Loucy (cell line): ENCODE results near the gene CEP63.

Experiments used
- H2AFZ ChIP-seq: fragments of 200-600 bp; sonication (generic); 2 replicates; pipeline ENCODE4 v1.6.0; 2016; ENCODE audit warnings: antibody characterized with exemption, mild to moderate bottlenecking, low read length, moderate library complexity
- H3F3A ChIP-seq: fragments of 200-600 bp; 2 replicates; pipeline ENCODE4 v1.6.0; 2016; ENCODE audit warnings: antibody characterized with exemption, low read depth, mild to moderate bottlenecking
- H3K27me3 ChIP-seq: fragments of 200-600 bp; sonication (generic); 2 replicates; pipeline ENCODE4 v1.6.1; 2014; ENCODE audit warnings: low read length, mild to moderate bottlenecking; ENCODE audit not compliant: insufficient read depth, poor library complexity, severe bottlenecking
- H3K36me3 ChIP-seq: fragments of 200-600 bp; sonication (generic); 2 replicates; pipeline ENCODE4 v1.6.1; 2016; ENCODE audit warnings: low read length; ENCODE audit not compliant: insufficient read depth
- H3K4me1 ChIP-seq: fragments of 200-600 bp; sonication (generic); 2 replicates; pipeline ENCODE4 v1.5.1; 2014; ENCODE audit warnings: low read length, mild to moderate bottlenecking; ENCODE audit not compliant: insufficient read depth, poor library complexity, severe bottlenecking
- H3K4me2 ChIP-seq: fragments of 200-600 bp; sonication (generic); 2 replicates; pipeline ENCODE4 v1.6.0; 2014; ENCODE audit warnings: antibody characterized with exemption, low read length, low read depth, mild to moderate bottlenecking; ENCODE audit not compliant: poor library complexity, severe bottlenecking
- H3K4me3 ChIP-seq: fragments of 200-600 bp; sonication (generic); 2 replicates; pipeline ENCODE4 v1.5.1; 2014; ENCODE audit warnings: low read length, mild to moderate bottlenecking, mixed read lengths; ENCODE audit not compliant: poor library complexity, severe bottlenecking
- H3K79me2 ChIP-seq: fragments of 200-600 bp; sonication (generic); 2 replicates; pipeline ENCODE4 v1.6.1; 2014; ENCODE audit warnings: low read length; ENCODE audit not compliant: insufficient read depth
- H3K9ac ChIP-seq: fragments of 200-600 bp; sonication (generic); 2 replicates; pipeline ENCODE4 v1.6.0; 2014; ENCODE audit warnings: mild to moderate bottlenecking, low read depth, low read length, moderate library complexity; ENCODE audit not compliant: poor library complexity, severe bottlenecking
- H3K9me2 ChIP-seq: fragments of 200-600 bp; sonication (generic); replicated peaks from 2 replicates; pipeline ENCODE4 v1.6.1; 2016; ENCODE audit warnings: low read depth, low read length, mixed read lengths
- H3K9me3 ChIP-seq: fragments of 200-600 bp; sonication (generic); 2 replicates; pipeline ENCODE4 v1.6.1; 2014; ENCODE audit warnings: mild to moderate bottlenecking, antibody characterized with exemption, low read length, low read depth; ENCODE audit not compliant: insufficient read depth
- H4K20me1 ChIP-seq: fragments of 200-600 bp; sonication (generic); 2 replicates; pipeline ENCODE4 v1.6.0; 2014; ENCODE audit warnings: antibody characterized with exemption, low read length, mild to moderate bottlenecking; ENCODE audit not compliant: insufficient read depth, poor library complexity, severe bottlenecking
- EZH2phosphoT487 ChIP-seq: fragments of 200-600 bp; IDR thresholded peaks from 2 replicates; pipeline ENCODE4 v1.6.1; 2018; ENCODE audit warnings: antibody characterized with exemption, mild to moderate bottlenecking, moderate library complexity, borderline replicate concordance
- TF ChIP-seq, protein P1 (sequence below): fragments of 200-600 bp; sonication (generic); conservative IDR thresholded peaks from 2 replicates; pipeline ENCODE4 v1.5.1; 2014; ENCODE audit warnings: mild to moderate bottlenecking, antibody characterized with exemption, low read length

CEP63 gene

DNA sequence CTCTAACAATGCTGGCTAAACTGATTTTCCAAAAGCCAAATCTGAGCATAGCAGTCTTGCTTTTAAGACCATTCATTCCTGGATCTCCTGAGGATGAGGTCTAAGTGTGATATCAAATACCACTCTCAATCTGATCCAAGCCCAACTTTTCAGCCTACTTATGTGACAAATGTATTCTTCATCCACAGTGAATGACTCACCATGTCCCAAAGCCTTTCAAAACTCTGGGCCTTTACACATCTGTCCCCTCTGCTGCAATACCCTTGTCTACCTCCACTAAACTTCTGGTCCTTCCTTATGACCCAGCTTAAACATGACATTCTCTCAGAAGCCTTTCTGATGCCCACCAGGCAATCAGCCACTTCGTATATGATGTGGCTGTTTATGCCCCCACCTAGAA is 4.7 kb upstream of the CEP63 start:
- Histone ChIP-seq H3K4me1 (peaks cover 21% of the 10 kb centered on the region), H3K9ac (no peak overlapping the region), H3K4me2 (peak overlapping the region; percentile 22), H3K27me3 (peaks cover under 1% of the 10 kb centered on the region), H2AFZ (no peak overlapping the region), H3K79me2 (peaks cover 34% of the 10 kb centered on the region), H4K20me1 (no peaks in the 10 kb centered on the region), H3K9me2 (no peaks in the 10 kb centered on the region), H3K9me3 (no peaks in the 10 kb centered on the region), H3K36me3 (peaks cover 51% of the 10 kb centered on the region), H3F3A (no peaks in the 10 kb centered on the region), H3K4me3 (no peak overlapping the region)
- TF ChIP-seq, protein P1, sequence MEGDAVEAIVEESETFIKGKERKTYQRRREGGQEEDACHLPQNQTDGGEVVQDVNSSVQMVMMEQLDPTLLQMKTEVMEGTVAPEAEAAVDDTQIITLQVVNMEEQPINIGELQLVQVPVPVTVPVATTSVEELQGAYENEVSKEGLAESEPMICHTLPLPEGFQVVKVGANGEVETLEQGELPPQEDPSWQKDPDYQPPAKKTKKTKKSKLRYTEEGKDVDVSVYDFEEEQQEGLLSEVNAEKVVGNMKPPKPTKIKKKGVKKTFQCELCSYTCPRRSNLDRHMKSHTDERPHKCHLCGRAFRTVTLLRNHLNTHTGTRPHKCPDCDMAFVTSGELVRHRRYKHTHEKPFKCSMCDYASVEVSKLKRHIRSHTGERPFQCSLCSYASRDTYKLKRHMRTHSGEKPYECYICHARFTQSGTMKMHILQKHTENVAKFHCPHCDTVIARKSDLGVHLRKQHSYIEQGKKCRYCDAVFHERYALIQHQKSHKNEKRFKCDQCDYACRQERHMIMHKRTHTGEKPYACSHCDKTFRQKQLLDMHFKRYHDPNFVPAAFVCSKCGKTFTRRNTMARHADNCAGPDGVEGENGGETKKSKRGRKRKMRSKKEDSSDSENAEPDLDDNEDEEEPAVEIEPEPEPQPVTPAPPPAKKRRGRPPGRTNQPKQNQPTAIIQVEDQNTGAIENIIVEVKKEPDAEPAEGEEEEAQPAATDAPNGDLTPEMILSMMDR: no peak
- no peak for TF ChIP-seq EZH2phosphoT487

DNA sequence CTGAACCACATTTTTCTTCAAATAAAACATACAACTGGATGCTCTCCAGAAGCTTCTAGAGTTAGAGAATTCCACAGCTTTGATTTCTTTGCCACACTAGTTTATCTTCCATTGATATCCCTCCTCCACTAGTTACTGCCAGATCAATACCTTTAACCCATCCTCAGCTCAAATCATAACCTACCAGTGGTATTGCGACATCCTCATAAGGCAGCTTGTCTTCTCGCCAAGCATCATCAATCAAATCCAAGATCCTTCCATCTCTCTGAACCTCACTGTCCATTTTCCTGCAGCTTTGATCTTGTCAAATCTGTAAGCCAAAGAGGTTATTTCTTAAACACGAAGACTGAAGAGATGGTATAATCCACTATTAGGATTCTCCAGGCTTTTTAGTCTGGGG is 3.2 kb upstream of the CEP63 start:
- Histone ChIP-seq H3K79me2 (peaks cover 48% of the 10 kb centered on the region), H3K9me3 (no peaks in the 10 kb centered on the region), H3K9me2 (no peaks in the 10 kb centered on the region), H3K4me3 (peak overlapping the region; percentile 90), H3K4me2 (peak overlapping the region; percentile 97), H3K4me1 (peaks cover 28% of the 10 kb centered on the region), H3K27me3 (peaks cover 5% of the 10 kb centered on the region), H4K20me1 (peaks cover 7% of the 10 kb centered on the region), H3K36me3 (peaks cover 40% of the 10 kb centered on the region), H2AFZ (no peak overlapping the region), H3K9ac (peak overlapping the region; percentile 98), H3F3A (no peaks in the 10 kb centered on the region)
- TF ChIP-seq, protein P1: no peak
- no peak for TF ChIP-seq EZH2phosphoT487

DNA sequence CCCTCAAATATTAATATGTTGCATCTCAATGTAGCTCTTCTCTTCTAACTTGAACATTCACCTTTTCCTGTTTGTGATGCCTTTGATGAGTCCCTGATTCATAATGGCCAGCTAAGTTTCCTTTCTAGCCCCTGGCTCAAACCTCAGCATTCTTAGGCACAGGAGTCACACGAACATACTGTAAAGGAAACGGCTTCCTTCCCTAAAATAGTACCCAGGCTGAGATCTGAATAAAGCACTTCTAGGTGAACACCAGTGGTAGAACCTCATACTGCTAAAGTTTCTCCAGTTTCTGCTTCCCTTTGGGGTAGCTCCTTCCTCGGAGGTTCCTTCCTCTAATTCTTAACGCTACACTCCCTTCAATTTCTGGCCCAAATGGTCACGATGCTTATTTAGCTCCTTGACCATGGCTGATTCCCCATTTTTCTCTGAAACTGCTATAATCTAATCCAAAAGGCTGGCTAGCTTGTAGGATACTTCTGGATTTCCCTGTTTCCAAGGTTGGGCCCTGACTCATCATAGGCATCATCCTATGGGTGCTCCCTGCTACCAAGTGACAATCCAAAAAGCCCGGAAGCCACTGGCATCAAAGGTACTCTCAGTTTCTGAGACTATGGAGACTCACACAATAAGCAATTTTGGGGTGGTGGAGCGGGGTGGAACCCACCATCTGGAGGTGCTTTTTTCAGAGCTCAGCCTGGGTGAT is 2.5 kb upstream of the CEP63 start:
- H2AFZ ChIP-seq: no peak overlapping the region
- H3K79me2 ChIP-seq: peaks cover 55% of the 10 kb centered on the region
- no peaks in the 10 kb centered on the region for H3K9me3 ChIP-seq
- peaks cover 11% of the 10 kb centered on the region for H4K20me1 ChIP-seq
- no peak for TF ChIP-seq EZH2phosphoT487
- TF ChIP-seq, protein P1: no peak
- H3K9me2 ChIP-seq: no peaks in the 10 kb centered on the region
- peaks cover 5% of the 10 kb centered on the region for H3K27me3 ChIP-seq
- peak overlapping the region; percentile 97 for H3K4me2 ChIP-seq
- H3F3A ChIP-seq: no peaks in the 10 kb centered on the region
- peaks cover 33% of the 10 kb centered on the region for H3K36me3 ChIP-seq
- peaks cover 34% of the 10 kb centered on the region for H3K4me1 ChIP-seq
- H3K4me3 ChIP-seq: peak overlapping the region; percentile 90
- H3K9ac ChIP-seq: peak overlapping the region; percentile 98
